ENCODE data around the gene RGS6. TPM values are rescaled to one million over a fixed set of nuclear protein-coding genes. Genes with fewer than 3 reads are reported as not detected.

The RGS6 gene
- total RNA-seq, 1 experiment from 2014 or later, result not detected

DNA sequence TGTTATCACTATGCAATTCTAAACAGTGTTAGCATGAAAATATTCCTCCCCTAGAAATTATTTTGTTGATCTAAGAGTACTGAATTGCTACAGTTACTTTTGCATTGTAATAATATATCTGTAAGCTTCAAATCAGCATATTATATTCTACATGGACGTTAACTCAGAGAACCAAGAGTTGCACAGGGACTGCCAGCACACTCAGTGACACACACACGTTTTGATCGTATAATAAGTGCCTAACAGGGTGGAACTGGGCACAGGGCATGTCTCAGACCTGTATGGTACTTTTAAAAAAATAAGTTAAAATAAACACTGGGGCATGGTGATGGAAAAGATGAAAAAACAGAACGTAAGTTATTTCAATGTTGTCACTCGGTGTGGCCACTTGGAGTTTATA is 451.6 kb downstream of the RGS6 start:
- intact Hi-C loops (cut with micrococcal nuclease; ENCODE audit: unreplicated experiment), result no loop called here
- Mint-ChIP-seq H3K9me3 (ENCODE audit: low read depth, unreplicated experiment) (peaks cover 4% of the 10 kb centered on the region), H3K4me3 (ENCODE audit: low read depth, unreplicated experiment) (no peak overlapping the region), H3K27me3 (ENCODE audit: unreplicated experiment) (peaks cover 20% of the 10 kb centered on the region), H3K27ac (ENCODE audit: unreplicated experiment) (no peak overlapping the region), H3K4me1 (ENCODE audit: low read depth, unreplicated experiment) (no peaks in the 10 kb centered on the region), H3K36me3 (ENCODE audit: insufficient read depth, unreplicated experiment) (no peaks in the 10 kb centered on the region)
- no peak for DNase-seq
- CTCF ChIA-PET, result no interaction called here
- no TSS peak for BruUV-seq (replicated peaks)
- TF ChIP-seq, protein P1, sequence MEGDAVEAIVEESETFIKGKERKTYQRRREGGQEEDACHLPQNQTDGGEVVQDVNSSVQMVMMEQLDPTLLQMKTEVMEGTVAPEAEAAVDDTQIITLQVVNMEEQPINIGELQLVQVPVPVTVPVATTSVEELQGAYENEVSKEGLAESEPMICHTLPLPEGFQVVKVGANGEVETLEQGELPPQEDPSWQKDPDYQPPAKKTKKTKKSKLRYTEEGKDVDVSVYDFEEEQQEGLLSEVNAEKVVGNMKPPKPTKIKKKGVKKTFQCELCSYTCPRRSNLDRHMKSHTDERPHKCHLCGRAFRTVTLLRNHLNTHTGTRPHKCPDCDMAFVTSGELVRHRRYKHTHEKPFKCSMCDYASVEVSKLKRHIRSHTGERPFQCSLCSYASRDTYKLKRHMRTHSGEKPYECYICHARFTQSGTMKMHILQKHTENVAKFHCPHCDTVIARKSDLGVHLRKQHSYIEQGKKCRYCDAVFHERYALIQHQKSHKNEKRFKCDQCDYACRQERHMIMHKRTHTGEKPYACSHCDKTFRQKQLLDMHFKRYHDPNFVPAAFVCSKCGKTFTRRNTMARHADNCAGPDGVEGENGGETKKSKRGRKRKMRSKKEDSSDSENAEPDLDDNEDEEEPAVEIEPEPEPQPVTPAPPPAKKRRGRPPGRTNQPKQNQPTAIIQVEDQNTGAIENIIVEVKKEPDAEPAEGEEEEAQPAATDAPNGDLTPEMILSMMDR (IDR thresholded peaks at IDR 0.05; ENCODE audit: unreplicated experiment), result no peak

DNA sequence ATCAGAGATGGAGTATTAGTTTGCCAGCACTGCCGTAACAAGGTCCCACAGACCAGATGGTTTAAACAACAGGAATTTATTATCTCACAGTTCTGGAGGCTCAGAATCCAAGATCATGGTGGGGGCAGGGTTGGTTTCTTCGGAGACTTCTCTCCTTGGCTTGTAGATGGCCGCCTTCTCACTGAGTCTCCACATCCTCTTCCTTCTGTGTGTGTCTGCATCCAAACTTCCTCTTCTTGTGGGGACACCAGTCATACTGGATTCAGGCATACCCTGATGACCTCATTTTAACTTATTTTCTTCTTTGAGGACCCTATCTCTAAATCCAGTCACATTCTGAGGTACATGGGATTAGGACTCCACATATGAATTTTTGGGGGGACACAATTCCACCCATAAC is 455.5 kb downstream of the RGS6 start:
- no peaks in the 10 kb centered on the region for H3K36me3 Mint-ChIP-seq (ENCODE audit: insufficient read depth, unreplicated experiment)
- H3K27me3 Mint-ChIP-seq (ENCODE audit: unreplicated experiment), result peaks cover 44% of the 10 kb centered on the region
- intact Hi-C loops (cut with micrococcal nuclease; ENCODE audit: unreplicated experiment), result no loop called here
- no peaks in the 10 kb centered on the region for H3K9me3 Mint-ChIP-seq (ENCODE audit: low read depth, unreplicated experiment)
- H3K4me3 Mint-ChIP-seq (ENCODE audit: low read depth, unreplicated experiment), result no peak overlapping the region
- no peaks in the 10 kb centered on the region for H3K4me1 Mint-ChIP-seq (ENCODE audit: low read depth, unreplicated experiment)
- no peak overlapping the region for H3K27ac Mint-ChIP-seq (ENCODE audit: unreplicated experiment)
- no peak for DNase-seq
- CTCF ChIA-PET, result no interaction called here
- no TSS peak for BruUV-seq (replicated peaks)
- TF ChIP-seq, protein P1 (IDR thresholded peaks at IDR 0.05; ENCODE audit: unreplicated experiment), result no peak

DNA sequence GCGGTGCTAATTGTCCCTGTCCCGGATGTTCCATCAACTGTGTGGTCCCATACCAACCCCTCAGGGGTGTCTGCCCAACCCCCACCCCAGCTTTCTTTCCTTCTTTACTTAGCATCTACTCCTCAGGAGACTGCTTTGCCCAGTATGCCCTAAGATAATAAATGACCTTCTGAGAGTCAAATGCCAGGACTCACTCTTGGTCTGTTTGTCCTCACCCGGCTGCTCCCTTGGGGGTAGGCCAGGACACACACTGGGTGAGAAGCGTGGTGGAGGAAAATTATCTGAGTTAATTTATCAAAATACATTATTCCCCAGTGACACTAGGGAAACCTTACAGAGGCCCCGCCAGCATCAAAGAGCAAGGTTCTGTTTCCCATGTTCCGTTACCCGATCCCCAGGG is 457.0 kb downstream of the RGS6 start:
- TF ChIP-seq, protein P1 (IDR thresholded peaks at IDR 0.05; ENCODE audit: unreplicated experiment), result no peak
- peaks cover 8% of the 10 kb centered on the region for H3K9me3 Mint-ChIP-seq (ENCODE audit: low read depth, unreplicated experiment)
- H3K4me1 Mint-ChIP-seq (ENCODE audit: low read depth, unreplicated experiment), result no peaks in the 10 kb centered on the region
- no TSS peak for BruUV-seq (replicated peaks)
- intact Hi-C loops (cut with micrococcal nuclease; ENCODE audit: unreplicated experiment), result no loop called here
- no peak for DNase-seq
- H3K4me3 Mint-ChIP-seq (ENCODE audit: low read depth, unreplicated experiment), result no peak overlapping the region
- H3K27me3 Mint-ChIP-seq (ENCODE audit: unreplicated experiment), result peaks cover 47% of the 10 kb centered on the region
- no peaks in the 10 kb centered on the region for H3K36me3 Mint-ChIP-seq (ENCODE audit: insufficient read depth, unreplicated experiment)
- CTCF ChIA-PET, result no interaction called here
- no peak overlapping the region for H3K27ac Mint-ChIP-seq (ENCODE audit: unreplicated experiment)

DNA sequence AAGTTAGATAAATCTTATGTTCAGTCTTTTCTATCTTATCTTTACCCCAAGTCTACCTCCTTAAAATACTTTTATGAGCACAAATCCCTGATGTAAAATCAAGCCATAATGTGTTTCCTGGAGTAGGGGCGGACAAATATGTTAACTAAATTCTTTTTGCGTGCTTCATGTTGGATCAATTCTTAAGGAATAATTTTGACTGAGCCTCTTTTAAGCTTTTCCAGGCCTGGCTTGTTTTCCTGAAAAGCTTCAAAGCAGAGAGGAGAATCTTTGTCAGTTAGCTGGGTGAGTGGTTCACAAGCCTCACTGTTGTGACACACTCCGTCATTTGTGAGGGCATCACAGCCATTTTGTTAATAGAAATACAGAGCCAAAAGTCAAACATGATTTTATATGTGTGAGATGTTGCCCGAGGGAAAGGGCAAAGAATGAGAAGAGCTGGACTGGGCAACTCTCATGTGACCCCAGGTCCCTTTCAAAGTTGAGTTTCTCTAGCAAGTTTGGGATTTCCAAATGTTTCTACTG is 468.9 kb downstream of the RGS6 start:
- DNase-seq, result no peak
- H3K4me1 Mint-ChIP-seq (ENCODE audit: low read depth, unreplicated experiment), result no peaks in the 10 kb centered on the region
- H3K36me3 Mint-ChIP-seq (ENCODE audit: insufficient read depth, unreplicated experiment), result no peaks in the 10 kb centered on the region
- intact Hi-C loops (cut with micrococcal nuclease; ENCODE audit: unreplicated experiment), result no loop called here
- H3K27ac Mint-ChIP-seq (ENCODE audit: unreplicated experiment), result no peak overlapping the region
- peaks cover 2% of the 10 kb centered on the region for H3K9me3 Mint-ChIP-seq (ENCODE audit: low read depth, unreplicated experiment)
- TF ChIP-seq, protein P1 (IDR thresholded peaks at IDR 0.05; ENCODE audit: unreplicated experiment), result no peak
- CTCF ChIA-PET, result no interaction called here
- no peak overlapping the region for H3K4me3 Mint-ChIP-seq (ENCODE audit: low read depth, unreplicated experiment)
- no TSS peak for BruUV-seq (replicated peaks)
- H3K27me3 Mint-ChIP-seq (ENCODE audit: unreplicated experiment), result peaks cover 58% of the 10 kb centered on the region
